ENCODE measurements around the gene ERICH2. TPM values are rescaled to one million over a fixed set of nuclear protein-coding genes. Genes with fewer than 3 reads are reported as not detected.

The ERICH2 gene
- polyA plus RNA-seq, 3 donors, result not detected

DNA sequence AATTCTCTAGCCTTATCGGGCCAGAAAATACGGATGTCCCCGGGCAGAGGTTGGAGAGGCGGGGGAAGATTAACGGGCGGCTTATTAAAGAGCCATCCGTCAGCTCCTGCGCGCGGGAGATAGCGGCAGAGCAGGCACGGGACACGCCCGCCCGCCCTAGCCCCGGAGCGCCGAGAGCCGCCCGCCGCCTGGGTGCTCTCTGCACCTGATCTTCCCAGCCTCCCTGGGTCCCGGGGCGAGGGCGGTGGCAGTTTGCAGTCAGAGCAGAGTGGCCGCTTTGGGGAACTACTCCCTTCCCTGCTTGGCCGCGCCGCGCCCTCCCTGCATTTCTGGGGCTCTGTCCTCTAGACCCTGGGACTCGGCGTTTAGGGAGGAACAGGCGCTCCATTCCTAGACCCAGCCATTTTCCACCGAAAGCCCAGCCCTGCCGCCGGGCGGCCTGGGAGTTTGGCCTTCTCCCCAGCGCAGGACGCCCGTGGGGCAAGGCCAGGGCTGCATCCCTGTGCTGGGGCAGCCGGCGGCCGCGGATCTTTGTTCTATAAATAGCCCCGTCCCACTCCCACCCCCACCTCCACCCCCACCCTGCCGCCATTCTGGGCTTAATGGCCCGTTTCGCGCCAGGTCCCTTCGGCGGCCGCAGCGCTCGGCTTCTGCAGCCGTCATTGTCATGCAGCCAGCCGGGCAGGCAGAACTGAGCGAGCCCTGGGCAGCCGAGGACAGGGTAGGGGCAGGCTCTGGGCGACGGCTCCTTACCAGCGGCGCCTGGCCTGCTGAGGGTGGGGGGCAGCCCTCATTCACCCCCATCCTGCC is 53.1 kb downstream of the ERICH2 start:
- H3K9ac ChIP-seq (ENCODE audit: insufficient read depth, low read length, poor library complexity, severe bottlenecking), result no peak overlapping the region
- H3K4me2 ChIP-seq (replicated peaks; ENCODE audit: extremely low read depth, low read length, poor library complexity, severe bottlenecking), result peak overlapping the region; percentile 22
- Mint-ChIP-seq H3K36me3 (peaks cover 3 to 10% of the 10 kb centered on the region in 2 donors), H3K9me3 (peaks cover 0 to 25% (median 15%) of the 10 kb centered on the region in 7 donors), H3K4me3 (peak overlapping the region in 1 of 2 donors; percentile 92), H3K27me3 (ENCODE audit: low read depth in 3 of 3) (peaks cover 84 to 98% (median 93%) of the 10 kb centered on the region in 3 donors), H3K4me1 (peaks cover 41% of the 10 kb centered on the region), H3K27ac (no peak overlapping the region)
- DNase-seq, result no peak
- 2% methylated on average over 46 of the region's 61 CpGs for WGBS (ENCODE audit: insufficient coverage)
- TF ChIP-seq CTCF (IDR thresholded peaks at IDR 0.05), result no peak
- H3K27me3 ChIP-seq (ENCODE audit: control insufficient read depth in 2 of 2, insufficient read depth in 2 of 2, low read length in 2 of 2), result peaks cover 65 to 90% of the 10 kb centered on the region in 2 donors
- no peak overlapping the region for H3K27ac ChIP-seq (ENCODE audit: low read depth in 1 of 2, low read length in 2 of 2)
- intact Hi-C loops (cut with micrococcal nuclease), result no loop called here
- no peaks in the 10 kb centered on the region for H4K20me1 ChIP-seq (ENCODE audit: insufficient read depth, low read length)
- H3K9me3 ChIP-seq (replicated peaks in 1 of 2; ENCODE audit: control insufficient read depth in 1 of 2, insufficient read depth in 1 of 2, low read length in 2 of 2), result peaks cover 2 to 44% of the 10 kb centered on the region in 2 donors
- no peak overlapping the region for H2AFZ ChIP-seq (ENCODE audit: insufficient read depth, low read depth, low read length, poor library complexity, severe bottlenecking)
- H3K4me1 ChIP-seq (ENCODE audit: control insufficient read depth in 1 of 2, insufficient read depth in 2 of 2, low read length in 2 of 2), result peaks cover 32 to 43% of the 10 kb centered on the region in 2 donors
- no peaks in the 10 kb centered on the region for H3K79me2 ChIP-seq (ENCODE audit: insufficient read depth, low read length)
- H3K36me3 ChIP-seq (replicated peaks in 1 of 2; ENCODE audit: control insufficient read depth in 1 of 2, insufficient read depth in 2 of 2, low read length in 2 of 2), result no peaks in the 10 kb centered on the region
- H3K4me3 ChIP-seq (replicated peaks in 1 of 3; ENCODE audit: low read depth in 2 of 3, low read length in 3 of 3), result no peak overlapping the region

DNA sequence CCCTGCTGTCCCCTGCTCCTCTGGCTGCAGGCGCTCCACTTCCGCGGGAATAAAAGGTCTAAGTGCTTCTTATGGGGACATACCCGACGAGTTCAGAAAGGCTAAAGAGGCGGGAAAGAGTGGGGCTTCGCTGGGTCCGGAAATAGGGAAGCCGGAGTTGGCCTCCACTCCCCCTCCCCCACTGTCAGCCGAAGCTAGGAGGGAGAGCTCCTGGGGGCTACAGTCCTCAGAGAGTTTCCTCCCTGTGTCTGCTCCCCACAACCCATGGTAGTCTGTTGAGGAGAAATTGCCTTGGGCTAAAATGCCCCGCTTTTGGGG is 53.7 kb downstream of the ERICH2 start:
- Histone ChIP-seq H2AFZ (ENCODE audit: insufficient read depth, low read depth, low read length, poor library complexity, severe bottlenecking) (no peak overlapping the region), H3K27me3 (ENCODE audit: control insufficient read depth in 2 of 2, insufficient read depth in 2 of 2, low read length in 2 of 2) (peaks cover 59 to 84% of the 10 kb centered on the region in 2 donors), H3K4me3 (replicated peaks in 1 of 3; ENCODE audit: low read depth in 2 of 3, low read length in 3 of 3) (no peak overlapping the region), H3K36me3 (replicated peaks in 1 of 2; ENCODE audit: control insufficient read depth in 1 of 2, insufficient read depth in 2 of 2, low read length in 2 of 2) (no peaks in the 10 kb centered on the region), H3K9me3 (replicated peaks in 1 of 2; ENCODE audit: control insufficient read depth in 1 of 2, insufficient read depth in 1 of 2, low read length in 2 of 2) (peaks cover 2 to 38% of the 10 kb centered on the region in 2 donors), H3K4me2 (replicated peaks; ENCODE audit: extremely low read depth, low read length, poor library complexity, severe bottlenecking) (peak overlapping the region; percentile 11), H3K79me2 (ENCODE audit: insufficient read depth, low read length) (no peaks in the 10 kb centered on the region), H3K9ac (ENCODE audit: insufficient read depth, low read length, poor library complexity, severe bottlenecking) (no peak overlapping the region), H3K4me1 (ENCODE audit: control insufficient read depth in 1 of 2, insufficient read depth in 2 of 2, low read length in 2 of 2) (peaks cover 27 to 37% of the 10 kb centered on the region in 2 donors), H4K20me1 (ENCODE audit: insufficient read depth, low read length) (no peaks in the 10 kb centered on the region), H3K27ac (ENCODE audit: low read depth in 1 of 2, low read length in 2 of 2) (no peak overlapping the region)
- no peak overlapping the region for H3K27ac Mint-ChIP-seq
- peaks cover under 1 to 10% of the 10 kb centered on the region in 2 donors for H3K36me3 Mint-ChIP-seq
- WGBS (ENCODE audit: insufficient coverage), result no CpG with 5 or more reads among the region's 11 CpGs
- peaks cover 84 to 98% (median 92%) of the 10 kb centered on the region in 3 donors for H3K27me3 Mint-ChIP-seq (ENCODE audit: low read depth in 3 of 3)
- peaks cover 35% of the 10 kb centered on the region for H3K4me1 Mint-ChIP-seq
- intact Hi-C loops (cut with micrococcal nuclease), result no loop called here
- H3K4me3 Mint-ChIP-seq, result peak overlapping the region in 1 of 2 donors; percentile 81
- TF ChIP-seq CTCF (IDR thresholded peaks at IDR 0.05), result no peak
- H3K9me3 Mint-ChIP-seq, result peaks cover 0 to 20% (median 10%) of the 10 kb centered on the region in 7 donors
- no peak for DNase-seq

All from CD14-positive monocyte (primary cell).